Upper lobe of left lung (tissue), 6 donors: ENCODE data around the gene NPR3. TPM values are rescaled to one million over a fixed set of nuclear protein-coding genes. Genes with fewer than 3 reads are reported as not detected.
A peak's percentile ranks its signal among the peaks of the same experiment; 100 is the strongest.

Experiments
- ATAC-seq, 2 donors: fragments of 200-7000 bp; cut with Tn5 transposase; one replicate each; pipeline ENCODE4 v1.9.1; 2022; ENCODE audit warnings: mild to moderate bottlenecking in 2 of 2, moderate library complexity in 2 of 2; ENCODE audit not compliant: low FRiP score in 2 of 2
- DNase-seq, 2 donors: peaks; one replicate each; pipeline ENCODE4 v3.0.0-alpha.2; 2019 to 2020
- H3K27ac ChIP-seq, 4 donors: fragments of 200-600 bp; sonication (generic); one replicate each; pipeline ENCODE4 v1.5.1; 2016 to 2019
- H3K27me3 ChIP-seq, 4 donors: fragments of 200-600 bp; sonication (generic); one replicate each; pipeline ENCODE4 v1.5.1; 2017 to 2019
- H3K36me3 ChIP-seq, 4 donors: fragments of 200-600 bp; sonication (generic); one replicate each; pipeline ENCODE4 v1.5.1; 2016 to 2019
- H3K4me1 ChIP-seq, 4 donors: fragments of 200-600 bp; sonication (generic); one replicate each; pipeline ENCODE4 v1.5.1; 2018 to 2019
- H3K4me3 ChIP-seq, 4 donors: fragments of 200-600 bp; sonication (generic); one replicate each; pipeline ENCODE4 v1.5.1; 2017 to 2019; ENCODE audit warnings: mild to moderate bottlenecking in 2 of 4, moderate library complexity in 1 of 4
- H3K9me3 ChIP-seq, 4 donors: fragments of 200-600 bp; sonication (generic); one replicate each; pipeline ENCODE4 v1.5.1; 2018 to 2019
- CTCF ChIP-seq, 6 experiments: fragments of 450-650 bp in 4 of 6; fragments of 200-600 bp in 2 of 6; sonication (generic) in 2 of 6; IDR thresholded peaks; one replicate each; pipeline ENCODE4 v1.5.1; 2016 to 2019; ENCODE audit warnings: antibody characterized with exemption in 6 of 6
- EP300 ChIP-seq, 4 donors: sonication (generic); formaldehyde crosslinking; IDR thresholded peaks; one replicate each; pipeline ENCODE4 v1.5.1; 2017; ENCODE audit warnings: antibody characterized with exemption in 4 of 4, control low read depth in 2 of 4
- POLR2A ChIP-seq, 4 donors: fragments of 450-650 bp; IDR thresholded peaks; one replicate each; pipeline ENCODE4 v1.5.1; 2016 to 2017; ENCODE audit warnings: antibody characterized with exemption in 4 of 4, mild to moderate bottlenecking in 2 of 4
- POLR2AphosphoS5 ChIP-seq, 2 donors: sonication (generic); formaldehyde crosslinking; IDR thresholded peaks; one replicate each; pipeline ENCODE4 v1.5.1; 2017; ENCODE audit warnings: antibody characterized with exemption in 2 of 2
- WGBS, 2 donors: methylation state at CpG; one replicate each; pipeline ENCODE4 v1.1.5; 2017 to 2018; 5-methylcytosine and 5-hydroxymethylcytosine counted together
- total RNA-seq, 6 donors: library from RNA; depleted of rRNA in 4 of 6; stranded (reverse); fragments of >200 nt in 4 of 6; gene quantifications; one replicate each; pipeline versions ENCODE4 v1.1.0 to v1.2.1, GENCODE V29; 2016 to 2021
- donor health status: DM: no; HTN: no; CAD: no; lungs with moderate emphysema.
- donor health status: DM: no; HTN: yes; CAD: no; lungs with severe emphysema.

Gene NPR3
- total RNA-seq, 6 donors from 2014 or later, result 6.3 to 53.3 (median 29.9) TPM

GRCh38 chr5:32713361-32713769 lies 2.2 kb downstream of the NPR3 start:
- peaks cover 0 to 20% (median 11%) of the 10 kb centered on the region in 4 donors for H3K27me3 ChIP-seq
- TF ChIP-seq CTCF (IDR thresholded peaks at IDR 0.05), result no peak
- TF ChIP-seq POLR2AphosphoS5 (IDR thresholded peaks at IDR 0.05), result no peak
- no peak for TF ChIP-seq EP300 (IDR thresholded peaks at IDR 0.05)
- WGBS, 2 donors, result 5% methylated on average over 30 of the region's 30 CpGs; no CpG with 5 or more reads in 1 of the 2 donors
- H3K9me3 ChIP-seq, result no peaks in the 10 kb centered on the region
- peak overlapping the region in 3 of 4 donors; percentile 41 to 65 (median 43) for H3K27ac ChIP-seq
- H3K4me3 ChIP-seq, result peak overlapping the region; percentile 44 to 78 (median 59)
- H3K36me3 ChIP-seq, result no peaks in the 10 kb centered on the region
- ATAC-seq (no peak), DNase-seq (peak in 1 of 2 donors; percentile 64)
- peaks cover 27 to 53% (median 39%) of the 10 kb centered on the region in 4 donors for H3K4me1 ChIP-seq

- Histone ChIP-seq H3K27me3 (peaks cover 0 to 20% (median 11%) of the 10 kb centered on the region in 4 donors), H3K9me3 (no peaks in the 10 kb centered on the region), H3K36me3 (no peaks in the 10 kb centered on the region), H3K4me3 (peak overlapping the region; percentile 44 to 78 (median 59)), H3K4me1 (peaks cover 27 to 53% (median 39%) of the 10 kb centered on the region in 4 donors), H3K27ac (peak overlapping the region in 3 of 4 donors; percentile 41 to 65 (median 43))
- peak; percentile 3 to 42 for ATAC-seq
- WGBS, 2 donors, result 0 to 3% methylated on average over 4 to 37 of the region's 37 CpGs
- TF ChIP-seq CTCF (IDR thresholded peaks at IDR 0.05) (peak in 2 of 6 experiments; percentile 4 to 16), POLR2A (IDR thresholded peaks at IDR 0.05) (no peak)
- DNase-seq, result peak; percentile 25 to 84
Observed at GRCh38 chr5:32713770-32714381, 2.8 kb downstream of the NPR3 start.

DNA sequence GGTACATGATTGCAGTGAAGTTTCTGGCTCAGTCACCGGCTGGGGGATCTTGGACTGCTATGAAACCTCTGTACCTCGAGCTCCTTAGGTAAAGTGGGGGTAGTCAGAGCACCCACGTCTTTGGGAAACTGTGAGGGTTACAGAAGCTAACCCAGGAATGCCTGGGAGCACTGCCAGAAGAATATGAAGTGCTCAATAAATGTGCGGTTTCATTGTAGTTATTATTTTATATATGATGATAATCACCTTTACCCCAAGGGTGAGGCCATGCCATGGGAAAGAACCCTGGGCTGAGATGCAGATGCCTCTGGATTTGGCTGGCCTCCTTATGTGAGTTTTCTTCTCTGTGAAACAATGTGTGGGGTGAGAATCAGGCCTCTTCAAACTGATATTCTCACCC lies 3.7 kb downstream of the NPR3 start:
- Histone ChIP-seq H3K4me3 (peak overlapping the region in 1 of 4 donors; percentile 78), H3K27me3 (peaks cover 0 to 20% (median 11%) of the 10 kb centered on the region in 4 donors)
- no peak for DNase-seq

DNA sequence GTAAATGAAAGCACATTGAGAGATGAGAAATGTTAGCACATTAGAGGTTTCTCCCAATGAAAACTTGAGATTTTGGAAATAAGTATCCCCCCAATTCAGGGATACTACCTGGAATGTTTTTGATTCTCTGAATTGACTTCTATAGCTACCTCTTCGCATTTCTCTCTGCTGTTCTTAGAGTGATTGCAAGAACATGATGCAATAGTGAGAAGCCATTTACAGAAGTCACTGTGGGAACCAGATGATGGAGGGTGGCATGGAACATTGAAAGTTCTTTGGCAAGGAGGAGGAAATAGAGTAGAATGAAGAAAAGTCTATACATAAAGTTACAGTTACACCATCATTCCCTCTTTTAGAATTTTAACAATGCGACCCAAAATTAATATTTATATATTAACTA lies 9.2 kb downstream of the NPR3 start:
- 84 to 93% methylated on average over 2 of the region's 2 CpGs for WGBS, 2 donors
- Histone ChIP-seq H3K4me1 (no peaks in the 10 kb centered on the region), H3K4me3 (no peak overlapping the region), H3K27ac (no peak overlapping the region), H3K27me3 (no peaks in the 10 kb centered on the region), H3K9me3 (no peaks in the 10 kb centered on the region), H3K36me3 (no peaks in the 10 kb centered on the region)
- DNase-seq, result no peak
- ATAC-seq, result no peak
- no peak for TF ChIP-seq CTCF (IDR thresholded peaks at IDR 0.05)
- TF ChIP-seq POLR2AphosphoS5 (IDR thresholded peaks at IDR 0.05), result no peak
- TF ChIP-seq EP300 (IDR thresholded peaks at IDR 0.05), result no peak
- no peak for TF ChIP-seq POLR2A (IDR thresholded peaks at IDR 0.05)

More for the DNA sequence above, 3.7 kb downstream of the NPR3 start:
- H3K4me1 ChIP-seq, result peaks cover 27 to 45% (median 38%) of the 10 kb centered on the region in 4 donors
- ATAC-seq, result no peak
- WGBS, 2 donors, result 26 to 34% methylated on average over 4 of the region's 4 CpGs
- no peaks in the 10 kb centered on the region for H3K9me3 ChIP-seq
- no peak for TF ChIP-seq EP300 (IDR thresholded peaks at IDR 0.05)
- TF ChIP-seq POLR2A (IDR thresholded peaks at IDR 0.05), result no peak
- TF ChIP-seq POLR2AphosphoS5 (IDR thresholded peaks at IDR 0.05), result no peak
- TF ChIP-seq CTCF (IDR thresholded peaks at IDR 0.05), result no peak
- peak overlapping the region in 2 of 4 donors; percentile 41 to 64 for H3K27ac ChIP-seq
- H3K36me3 ChIP-seq, result no peaks in the 10 kb centered on the region

DNA sequence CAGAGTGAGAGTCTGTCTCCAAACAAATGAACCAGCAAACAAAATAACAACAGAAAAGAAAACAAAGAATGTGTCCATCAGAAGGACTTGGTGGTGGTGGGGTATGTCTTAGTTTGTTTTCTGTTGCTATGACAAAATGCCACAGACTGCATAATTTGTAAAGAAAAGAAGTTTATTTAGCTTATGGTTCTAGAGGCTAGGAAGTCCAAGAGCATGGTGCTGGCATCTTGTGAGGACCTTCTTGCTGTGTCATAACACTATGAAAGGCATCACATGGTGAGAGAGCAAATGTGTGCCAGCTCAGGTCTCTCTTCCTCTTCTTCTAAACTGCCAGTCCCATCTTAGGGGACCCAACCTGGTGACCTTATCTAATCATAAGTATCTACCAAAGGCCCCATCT lies 10.5 kb downstream of the NPR3 start:
- no peak overlapping the region for H3K27ac ChIP-seq
- H3K27me3 ChIP-seq, result no peaks in the 10 kb centered on the region
- no peak for TF ChIP-seq EP300 (IDR thresholded peaks at IDR 0.05)
- TF ChIP-seq POLR2AphosphoS5 (IDR thresholded peaks at IDR 0.05), result no peak
- no peak for TF ChIP-seq CTCF (IDR thresholded peaks at IDR 0.05)
- no peak for TF ChIP-seq POLR2A (IDR thresholded peaks at IDR 0.05)
- H3K36me3 ChIP-seq, result no peaks in the 10 kb centered on the region
- no peaks in the 10 kb centered on the region for H3K9me3 ChIP-seq
- ATAC-seq, result no peak
- H3K4me3 ChIP-seq, result no peak overlapping the region
- peaks cover 0 to 4% (median 3%) of the 10 kb centered on the region in 4 donors for H3K4me1 ChIP-seq
- DNase-seq, result no peak
